ENCODE measurements around the gene SAMD11. TPM values are rescaled to one million over a fixed set of nuclear protein-coding genes. Genes with fewer than 3 reads are reported as not detected.
A peak's percentile ranks its signal among the peaks of the same experiment; 100 is the strongest.

SAMD11 gene
- total RNA-seq, 1 donor from 2014 or later = 0.53 TPM

GRCh38 chr1:908661-909060, 15.1 kb upstream of the SAMD11 start:
- peaks cover 13% of the 10 kb centered on the region for H3K27me3 ChIP-seq (ENCODE audit: control insufficient read depth, insufficient read depth, low read length)
- no peak for FAIRE-seq
- H3K4me3 ChIP-seq (ENCODE audit: low read depth, low read length) = no peak overlapping the region
- no peak for DNase-seq (ENCODE audit: low read depth)
- TF ChIP-seq CTCF (IDR thresholded peaks at IDR 0.05; ENCODE audit: insufficient read depth, low read length, severe bottlenecking) = no peak
- no peaks in the 10 kb centered on the region for H3K36me3 ChIP-seq (ENCODE audit: control insufficient read depth, insufficient read depth, low read length)

DNA sequence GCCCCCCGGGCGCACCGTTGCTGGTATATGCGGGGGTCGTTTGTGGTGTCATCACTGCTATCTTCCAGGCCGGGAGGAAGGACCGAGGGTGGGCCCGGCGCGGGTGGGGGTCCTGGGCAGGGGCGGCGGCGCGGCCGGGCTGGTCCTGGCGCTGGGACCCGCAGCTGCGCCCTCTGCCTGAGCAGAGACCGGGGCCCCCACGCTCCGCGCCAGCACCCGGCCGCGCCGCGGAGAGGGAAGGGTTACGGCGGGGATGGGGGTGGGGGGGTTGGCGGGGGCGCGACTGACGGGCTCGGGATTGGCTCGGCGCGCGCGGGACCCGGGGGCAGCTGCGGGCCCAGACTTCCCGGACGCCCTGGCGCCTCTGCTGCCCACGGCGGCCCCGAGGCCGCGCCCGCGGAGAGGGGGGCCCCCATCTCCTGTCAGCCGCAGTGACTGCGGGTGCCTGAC, 13.8 kb upstream of the SAMD11 start:
- Histone ChIP-seq H3K4me3 (ENCODE audit: low read depth, low read length) (no peak overlapping the region), H3K36me3 (ENCODE audit: control insufficient read depth, insufficient read depth, low read length) (no peaks in the 10 kb centered on the region), H3K27me3 (ENCODE audit: control insufficient read depth, insufficient read depth, low read length) (peaks cover 21% of the 10 kb centered on the region)
- DNase-seq (ENCODE audit: low read depth) (no peak), FAIRE-seq (no peak)
- no peak for TF ChIP-seq CTCF (IDR thresholded peaks at IDR 0.05; ENCODE audit: insufficient read depth, low read length, severe bottlenecking)

DNA sequence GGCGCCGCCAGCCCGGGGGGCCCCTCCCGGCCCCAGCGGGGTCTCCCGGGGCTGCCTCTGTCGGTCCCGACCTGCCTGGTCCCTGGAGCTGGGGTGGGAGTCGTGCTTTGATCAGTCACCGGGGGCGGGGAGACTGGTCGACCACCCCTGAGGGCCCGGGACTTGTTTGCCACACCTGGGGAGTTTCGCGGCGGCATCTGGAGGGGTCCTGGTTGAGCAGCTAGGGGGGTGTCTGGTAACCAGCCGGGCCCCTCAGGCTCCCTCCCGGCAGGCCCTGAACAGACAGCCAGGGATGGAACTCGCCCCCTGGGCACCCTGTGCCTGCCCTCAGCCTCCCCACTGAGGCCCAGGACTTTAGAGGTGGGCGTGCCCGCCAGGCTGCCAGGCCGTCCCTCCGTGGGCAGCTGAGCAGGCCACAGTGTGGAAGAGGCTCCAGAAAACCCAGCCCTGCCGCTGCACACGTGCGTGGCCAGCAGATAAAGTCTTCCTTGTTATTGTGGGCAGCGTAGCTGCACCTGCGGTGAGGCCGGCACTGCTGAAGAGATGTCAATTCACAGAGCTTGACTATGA, 13.3 kb upstream of the SAMD11 start:
- Histone ChIP-seq H3K36me3 (ENCODE audit: control insufficient read depth, insufficient read depth, low read length) (no peaks in the 10 kb centered on the region), H3K27me3 (ENCODE audit: control insufficient read depth, insufficient read depth, low read length) (peaks cover 23% of the 10 kb centered on the region), H3K4me3 (ENCODE audit: low read depth, low read length) (no peak overlapping the region)
- no peak for DNase-seq (ENCODE audit: low read depth)
- peak; percentile 13 for FAIRE-seq
- TF ChIP-seq CTCF (IDR thresholded peaks at IDR 0.05; ENCODE audit: insufficient read depth, low read length, severe bottlenecking) = no peak

- Histone ChIP-seq H3K27me3 (ENCODE audit: control insufficient read depth, insufficient read depth, low read length) (peaks cover 29% of the 10 kb centered on the region), H3K36me3 (ENCODE audit: control insufficient read depth, insufficient read depth, low read length) (no peaks in the 10 kb centered on the region), H3K4me3 (ENCODE audit: low read depth, low read length) (no peak overlapping the region)
- DNase-seq (ENCODE audit: low read depth) (no peak), FAIRE-seq (no peak)
- TF ChIP-seq CTCF (IDR thresholded peaks at IDR 0.05; ENCODE audit: insufficient read depth, low read length, severe bottlenecking) = no peak
Measured at GRCh38 chr1:910881-911721, 12.6 kb upstream of the SAMD11 start.

DNA sequence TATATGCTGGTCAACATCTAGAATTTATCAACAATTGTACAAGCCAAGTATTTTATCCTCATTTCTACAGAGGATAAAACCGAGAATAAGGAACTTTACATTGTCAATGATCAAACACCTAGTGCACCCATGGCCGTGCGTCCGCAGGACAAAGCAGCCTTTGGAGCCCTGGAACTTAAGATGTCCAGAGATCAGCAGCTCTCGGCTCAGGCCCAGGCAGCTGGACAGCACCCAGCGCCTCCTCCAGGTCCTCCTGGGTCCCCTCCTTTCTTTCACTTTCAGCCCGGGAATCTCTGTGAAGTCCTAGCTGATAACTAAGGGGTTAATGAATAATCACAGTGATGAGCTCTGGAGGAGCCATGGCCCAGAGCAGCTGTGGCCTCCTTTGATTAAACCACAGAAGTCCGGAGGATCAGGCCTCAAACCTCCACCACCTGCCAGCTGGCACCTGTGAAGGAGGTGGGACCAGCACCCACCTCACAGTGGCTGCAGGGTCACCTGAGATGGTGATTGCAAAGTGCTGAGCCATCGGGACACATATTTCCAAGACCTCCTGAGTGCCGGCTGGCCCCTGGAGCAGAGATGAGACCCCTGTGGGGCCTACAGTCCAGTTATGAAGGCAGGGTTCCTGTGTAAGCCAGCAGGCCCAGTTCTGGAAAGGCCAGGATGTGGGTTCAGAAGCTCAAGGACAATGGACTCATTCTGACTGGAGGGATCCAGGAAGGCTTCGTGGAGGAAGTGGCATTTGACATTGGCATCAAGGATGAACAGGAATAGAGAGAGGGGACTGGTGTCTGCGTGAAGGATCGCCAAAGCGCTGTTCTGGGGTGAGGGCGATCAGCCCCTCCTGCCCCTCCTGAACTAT, 11.6 kb upstream of the SAMD11 start:
- DNase-seq (ENCODE audit: low read depth) (no peak), FAIRE-seq (no peak)
- no peak for TF ChIP-seq CTCF (IDR thresholded peaks at IDR 0.05; ENCODE audit: insufficient read depth, low read length, severe bottlenecking)
- H3K4me3 ChIP-seq (ENCODE audit: low read depth, low read length) = no peak overlapping the region
- H3K36me3 ChIP-seq (ENCODE audit: control insufficient read depth, insufficient read depth, low read length) = no peaks in the 10 kb centered on the region
- H3K27me3 ChIP-seq (ENCODE audit: control insufficient read depth, insufficient read depth, low read length) = peaks cover 39% of the 10 kb centered on the region

All from bronchial epithelial cell (primary cell).